Stimulated activated effector memory CD8-positive, alpha-beta T cell treated with anti-CD3 and anti-CD28 coated beads, Interleukin-12 subunit alpha, Interleukin-12 subunit beta, amount 100 ng/mL, for 72 hours (primary cell): Measurements from ENCODE around the gene KLHDC3.
"Not testable (repeated sequence)": the region's sequence is repeated elsewhere in the genome, so short reads cannot be mapped to it uniquely, and the experiment has no call there.

ENCODE experiments used
- ATAC-seq: fragments of 150-1000 bp; cut with Tn5 transposase; 2 replicates; pipeline ENCODE4 v1.10.0; 2021
- DNase-seq, 2 donors: peaks; one replicate each; pipeline ENCODE4 v3.0.0; 2021 to 2022; ENCODE audit warnings: low spot score in 2 of 2
- H3K27ac Mint-ChIP-seq: one replicate; pipeline ENCODE4 v1.8.0; 2022; ENCODE audit warnings: mild to moderate bottlenecking, mixed read lengths
- H3K36me3 Mint-ChIP-seq: one replicate; pipeline ENCODE4 v1.8.0; 2022; ENCODE audit warnings: mild to moderate bottlenecking, mixed read lengths
- H3K4me1 Mint-ChIP-seq: one replicate; pipeline ENCODE4 v1.8.0; 2022; ENCODE audit warnings: mixed read lengths
- H3K4me3 Mint-ChIP-seq: one replicate; pipeline ENCODE4 v1.8.0; 2022; ENCODE audit warnings: mild to moderate bottlenecking, mixed read lengths
- H3K9me3 Mint-ChIP-seq: one replicate; pipeline ENCODE4 v1.8.0; 2022; ENCODE audit warnings: mixed read lengths

KLHDC3 gene

DNA sequence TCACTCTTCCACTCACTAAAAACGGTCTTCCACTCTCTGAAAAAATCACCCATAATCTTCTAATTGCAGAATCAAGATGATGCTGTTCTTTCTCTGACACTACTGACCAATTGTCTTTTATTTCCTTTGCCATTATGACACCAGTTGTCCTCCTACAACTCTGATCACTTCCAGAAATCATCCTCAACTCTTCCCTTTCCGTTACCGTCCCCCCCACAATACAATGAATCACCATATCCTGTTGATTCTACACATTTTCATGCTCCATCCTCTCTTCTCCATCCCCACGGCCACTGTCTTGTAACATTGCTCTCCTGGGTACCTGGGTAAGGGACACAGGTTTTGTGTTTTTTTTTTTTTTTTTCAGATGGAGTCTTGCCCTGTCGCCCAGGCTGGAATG, 32.2 kb upstream of the KLHDC3 start:
- Mint-ChIP-seq H3K9me3 (no peaks in the 10 kb centered on the region), H3K4me1 (peaks cover 51% of the 10 kb centered on the region), H3K36me3 (peaks cover 35% of the 10 kb centered on the region), H3K27ac (peak overlapping the region; percentile 20), H3K4me3 (no peak overlapping the region)
- ATAC-seq (no peak), DNase-seq (no peak)

DNA sequence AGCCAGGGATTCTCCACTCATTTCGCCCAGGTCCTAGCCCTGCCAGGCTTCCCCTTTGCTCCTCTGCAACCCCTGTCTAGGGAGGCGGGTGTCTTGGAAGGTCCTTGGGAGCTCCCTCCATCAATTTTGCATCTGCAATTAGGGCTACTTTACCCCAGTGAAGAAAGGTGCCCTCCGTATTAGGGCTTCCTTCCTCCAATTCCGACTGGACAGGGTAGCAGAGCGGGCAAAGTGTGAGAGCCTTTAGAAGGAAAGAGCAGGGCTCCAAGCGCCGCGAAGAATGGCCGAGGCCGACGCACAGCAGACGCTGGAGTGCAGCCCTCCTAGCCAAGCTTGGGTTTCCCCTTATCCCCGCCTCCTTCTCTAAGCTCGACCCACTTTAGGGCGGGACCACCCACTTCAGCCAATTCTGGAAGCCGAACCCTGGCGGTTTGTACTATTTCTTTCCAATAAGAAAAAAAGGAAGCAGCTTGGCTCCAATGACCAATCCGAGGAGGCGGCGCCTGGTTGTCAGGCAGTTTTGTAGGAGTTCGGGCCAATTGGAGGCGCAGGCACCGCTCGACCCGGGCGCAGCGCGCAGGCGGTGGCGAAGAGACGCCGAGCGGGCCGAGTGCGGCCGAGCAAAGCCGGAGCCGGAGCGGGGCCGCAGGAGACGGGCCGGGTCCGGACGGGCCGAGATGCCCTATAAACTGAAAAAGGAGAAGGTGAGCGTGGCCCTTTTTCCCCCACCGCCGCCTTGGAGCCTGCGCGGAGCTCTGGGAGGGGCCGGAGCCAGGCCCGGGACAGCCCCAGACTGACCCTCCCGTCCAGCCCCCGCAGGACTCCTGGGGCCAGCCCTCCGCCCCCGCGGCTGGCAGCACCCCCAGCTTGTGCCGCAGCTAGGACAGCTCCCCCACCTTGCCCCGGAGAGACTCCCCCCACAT, 29.8 kb upstream of the KLHDC3 start, which contains the start of gene PPP2R5D:
Gene PPP2R5D, plus strand, starts transcription at position 570 of the 923 bp plus-strand sequence. Its CDS starts 108 bp downstream, at position 678.
- Mint-ChIP-seq H3K36me3 (peaks cover 17% of the 10 kb centered on the region), H3K4me3 (peak within 1 kb of the TSS; percentile 98), H3K4me1 (peaks cover 59% of the 10 kb centered on the region), H3K27ac (peak within 1 kb of the TSS; percentile 95), H3K9me3 (no peaks in the 10 kb centered on the region)
- DNase-seq (peak; percentile 78 to 96), ATAC-seq (peak; percentile 94)

DNA sequence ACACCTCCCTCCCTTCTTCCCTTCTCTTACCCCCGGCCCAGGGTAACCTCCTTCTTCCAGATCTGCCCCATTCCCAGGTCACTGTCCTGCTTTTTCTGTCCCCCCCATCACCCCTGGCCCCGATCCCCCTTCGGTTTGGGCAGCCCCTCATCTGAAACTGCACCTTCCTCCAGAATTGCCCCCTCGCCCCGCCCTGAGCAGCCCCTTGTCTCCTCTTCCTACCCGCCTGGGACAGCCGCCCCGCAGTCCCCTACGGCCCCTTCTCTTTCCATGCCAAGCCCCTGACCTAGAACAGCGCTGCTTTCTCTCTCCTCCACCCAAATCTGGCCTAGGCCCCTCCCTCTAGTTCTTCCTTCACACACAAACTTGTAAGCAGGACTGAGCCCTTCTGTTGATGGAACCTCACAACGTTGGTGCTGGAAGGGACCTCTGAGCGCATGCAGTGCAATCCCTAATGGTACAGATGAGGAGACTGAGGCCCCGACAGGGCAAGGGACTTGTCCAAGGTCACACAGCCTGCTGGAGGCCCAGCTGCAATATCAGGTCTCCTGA, 29.0 kb upstream of the KLHDC3 start:
- Mint-ChIP-seq H3K4me1 (peaks cover 51% of the 10 kb centered on the region), H3K36me3 (peaks cover 23% of the 10 kb centered on the region)
- peak; percentile 5 to 59 for DNase-seq

DNA sequence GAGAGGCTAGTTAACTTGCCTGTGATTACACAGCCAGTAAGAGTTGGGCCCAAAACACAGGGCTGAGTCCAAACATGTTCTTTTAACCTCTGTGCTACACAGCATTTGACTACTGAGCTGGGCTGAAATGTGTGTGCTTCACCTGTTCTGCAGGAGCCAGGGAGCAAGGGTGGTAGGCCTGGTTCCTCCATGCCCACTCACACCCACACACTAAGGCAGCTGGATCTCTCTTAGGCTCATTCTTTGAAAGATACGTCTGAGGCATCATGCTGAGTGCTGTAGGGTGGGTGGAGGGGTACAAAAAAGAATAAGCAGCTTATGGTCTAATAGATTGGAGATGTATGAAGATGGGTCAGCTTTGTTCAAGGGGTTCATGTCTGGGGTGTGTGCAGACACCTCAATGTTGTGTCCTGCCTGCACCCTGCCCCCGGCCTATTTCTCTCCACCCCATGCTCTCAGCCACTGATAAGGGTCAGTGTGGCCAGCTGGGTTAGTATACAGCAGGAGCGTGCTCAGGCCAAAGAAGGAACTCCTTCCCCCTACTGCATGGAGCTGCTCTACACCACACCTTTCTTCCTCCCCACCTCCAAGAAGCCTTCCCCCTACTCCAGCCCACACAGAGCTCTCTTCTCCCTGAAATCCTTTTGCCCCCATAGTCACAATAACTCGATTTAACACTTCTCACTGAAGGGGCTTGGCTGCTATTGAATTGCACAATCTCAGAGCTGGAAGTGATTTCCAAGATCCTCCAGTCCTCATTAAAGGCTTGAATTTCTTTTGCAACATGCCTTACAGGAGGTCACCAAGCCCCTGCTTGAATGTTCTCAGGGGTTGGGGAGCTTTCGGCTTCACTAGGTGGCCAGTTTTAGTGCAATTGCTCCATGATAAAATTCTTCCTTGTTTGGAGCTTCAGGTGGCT, 26.3 kb upstream of the KLHDC3 start:
- Mint-ChIP-seq H3K27ac (peak overlapping the region; percentile 95), H3K4me1 (peaks cover 50% of the 10 kb centered on the region), H3K9me3 (no peaks in the 10 kb centered on the region), H3K4me3 (no peak overlapping the region), H3K36me3 (peaks cover 43% of the 10 kb centered on the region)
- no peak for ATAC-seq
- no peak for DNase-seq

More for the DNA sequence above, 29.0 kb upstream of the KLHDC3 start:
- no peak for ATAC-seq
- peak overlapping the region; percentile 95 for H3K27ac Mint-ChIP-seq
- peak overlapping the region; percentile 98 for H3K4me3 Mint-ChIP-seq
- no peaks in the 10 kb centered on the region for H3K9me3 Mint-ChIP-seq

DNA sequence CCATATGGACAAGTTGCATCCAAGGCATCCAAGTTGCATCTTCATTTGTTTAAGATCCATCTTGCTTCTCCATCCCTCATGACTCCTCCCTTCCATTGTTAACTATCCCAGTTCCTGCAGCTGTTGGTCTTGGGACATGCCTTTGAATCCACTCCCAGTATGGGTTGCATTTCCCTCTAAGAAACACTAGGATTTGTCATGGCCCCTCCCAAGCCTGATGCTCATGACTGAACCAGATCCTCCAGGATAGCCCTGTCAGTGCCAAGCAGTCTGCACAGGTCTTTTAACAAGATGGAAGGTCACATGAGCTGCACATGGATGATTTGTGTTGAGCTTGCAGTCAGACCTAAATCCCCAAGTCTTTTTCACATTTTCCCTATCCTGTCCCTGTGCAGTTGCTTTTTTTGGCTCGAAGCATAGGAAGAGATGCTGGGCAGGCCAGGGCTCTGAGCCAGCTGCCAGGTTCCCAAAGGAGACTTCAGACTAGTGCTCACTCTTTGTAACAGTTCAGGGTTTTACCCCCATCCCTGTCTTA, 25.5 kb upstream of the KLHDC3 start:
- no peak for DNase-seq
- Mint-ChIP-seq H3K9me3 (no peaks in the 10 kb centered on the region), H3K4me1 (peaks cover 48% of the 10 kb centered on the region), H3K27ac (no peak overlapping the region), H3K36me3 (peaks cover 46% of the 10 kb centered on the region), H3K4me3 (no peak overlapping the region)
- no peak for ATAC-seq

DNA sequence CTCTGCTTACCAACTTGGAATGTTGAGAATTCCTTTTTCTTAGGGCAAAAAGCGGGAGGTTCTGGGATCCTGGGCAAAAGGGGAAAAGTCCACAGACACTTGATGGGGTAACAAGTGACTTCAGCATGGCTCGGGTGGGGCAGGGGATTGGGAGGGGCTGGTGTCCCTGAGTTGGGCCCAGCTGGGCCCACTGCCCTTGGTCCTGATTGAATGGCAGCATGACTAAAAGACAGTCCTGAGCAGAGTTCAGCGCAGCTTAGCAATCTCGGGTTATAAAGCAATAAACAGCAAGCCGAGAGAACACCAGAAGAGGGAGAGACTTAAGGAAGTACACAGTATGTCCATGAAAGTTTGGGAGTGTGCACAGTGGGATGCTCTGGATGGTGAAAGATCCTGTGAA, 24.1 kb upstream of the KLHDC3 start:
- H3K36me3 Mint-ChIP-seq = peaks cover 39% of the 10 kb centered on the region
- H3K27ac Mint-ChIP-seq = peak overlapping the region; percentile 60
- H3K4me3 Mint-ChIP-seq = no peak overlapping the region
- H3K9me3 Mint-ChIP-seq = no peaks in the 10 kb centered on the region
- DNase-seq = no peak
- no peak for ATAC-seq
- H3K4me1 Mint-ChIP-seq = peaks cover 40% of the 10 kb centered on the region

DNA sequence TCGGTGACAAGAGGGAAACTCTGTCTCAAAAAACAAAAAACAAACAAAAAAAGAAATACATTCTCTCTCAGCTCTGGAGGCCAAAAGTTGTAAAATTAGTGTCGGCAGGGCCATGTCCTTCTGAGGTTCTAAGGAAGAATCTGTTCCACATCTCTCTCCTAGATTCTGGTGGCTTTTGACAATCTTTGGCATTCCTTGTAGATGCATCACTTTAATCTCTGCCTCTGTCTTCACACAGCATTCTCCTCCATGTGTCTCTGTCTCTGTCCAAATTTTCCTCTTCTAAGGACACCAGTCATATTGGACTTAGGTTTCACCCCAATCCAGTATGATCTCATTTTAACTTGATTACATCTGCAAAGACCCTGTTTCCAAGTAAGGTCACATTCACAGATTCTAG, 20.6 kb upstream of the KLHDC3 start:
- Mint-ChIP-seq H3K4me3 (no peak overlapping the region), H3K9me3 (no peaks in the 10 kb centered on the region), H3K4me1 (peaks cover 6% of the 10 kb centered on the region), H3K36me3 (peaks cover 35% of the 10 kb centered on the region), H3K27ac (peak overlapping the region; percentile 20)
- ATAC-seq (no peak), DNase-seq (no peak)

DNA sequence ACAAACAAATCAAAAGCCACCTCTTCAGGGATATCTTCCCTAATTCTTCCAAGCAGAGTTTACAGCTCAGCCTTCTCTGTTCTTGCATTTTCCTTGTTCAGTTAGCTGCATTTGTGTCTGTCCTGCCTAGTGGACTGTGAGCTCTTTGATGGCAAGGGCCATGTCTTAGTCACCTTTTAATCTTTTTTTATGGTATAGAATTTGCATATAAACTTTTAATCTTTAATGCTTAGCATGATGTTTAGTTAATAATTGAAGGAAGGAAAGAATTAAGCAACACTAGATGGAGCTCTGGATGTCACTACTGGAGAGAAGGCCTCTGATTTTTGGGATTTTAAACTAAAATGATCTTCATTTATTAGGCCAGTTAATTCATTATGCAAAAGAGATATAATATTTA, 17.5 kb upstream of the KLHDC3 start:
- DNase-seq = no peak
- Mint-ChIP-seq H3K4me1 (no peaks in the 10 kb centered on the region), H3K9me3 (no peaks in the 10 kb centered on the region), H3K4me3 (no peak overlapping the region), H3K27ac (no peak overlapping the region), H3K36me3 (peaks cover 11% of the 10 kb centered on the region)
- no peak for ATAC-seq

DNA sequence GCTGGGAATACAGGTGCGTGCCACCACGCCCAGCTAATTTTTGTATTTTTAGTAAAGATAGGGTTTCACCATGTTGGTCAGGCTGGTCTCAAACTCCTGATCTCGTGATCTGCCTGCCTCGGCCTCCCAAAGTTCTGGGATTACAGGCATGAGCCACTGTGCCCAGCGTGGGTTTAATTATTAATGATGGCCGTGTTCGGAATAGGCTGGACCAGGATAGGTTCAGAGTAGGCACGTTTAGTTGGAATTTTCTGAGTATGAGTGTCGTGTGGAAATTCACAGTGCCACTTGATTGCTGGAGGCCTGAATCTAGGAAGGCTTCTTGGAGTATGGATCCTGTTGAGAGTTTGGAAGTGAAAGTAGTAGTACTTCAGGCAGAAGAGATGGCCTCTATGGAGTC, 15.8 kb upstream of the KLHDC3 start:
- not testable (repeated sequence) for H3K9me3 Mint-ChIP-seq, H3K27ac Mint-ChIP-seq, H3K4me3 Mint-ChIP-seq, ATAC-seq, H3K4me1 Mint-ChIP-seq, DNase-seq
- H3K36me3 Mint-ChIP-seq = peaks cover 11% of the 10 kb centered on the region

DNA sequence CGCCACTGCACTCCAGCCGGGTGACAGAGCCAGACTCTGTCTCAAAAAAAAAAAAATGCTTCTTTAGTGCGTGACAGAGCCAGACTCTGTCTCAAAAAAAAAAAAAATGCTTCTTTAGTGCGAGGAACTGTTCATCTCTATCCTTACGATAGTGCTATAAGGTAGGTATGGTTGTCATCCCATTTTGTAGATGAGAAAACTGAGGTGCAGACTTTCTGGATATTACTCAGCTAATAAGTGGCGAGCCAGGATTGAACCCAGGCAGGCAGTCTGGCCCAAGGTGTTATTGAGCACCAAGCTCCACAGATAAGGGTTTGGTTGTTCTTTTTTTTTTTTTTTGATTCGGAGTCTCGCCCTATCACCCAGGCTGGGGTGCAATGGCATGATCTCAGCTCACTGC, 12.2 kb upstream of the KLHDC3 start:
- H3K36me3 Mint-ChIP-seq = peaks cover 38% of the 10 kb centered on the region
- DNase-seq (no peak), ATAC-seq (no peak)
- no peaks in the 10 kb centered on the region for H3K9me3 Mint-ChIP-seq
- no peak overlapping the region for H3K4me3 Mint-ChIP-seq
- H3K4me1 Mint-ChIP-seq = no peaks in the 10 kb centered on the region
- no peak overlapping the region for H3K27ac Mint-ChIP-seq

DNA sequence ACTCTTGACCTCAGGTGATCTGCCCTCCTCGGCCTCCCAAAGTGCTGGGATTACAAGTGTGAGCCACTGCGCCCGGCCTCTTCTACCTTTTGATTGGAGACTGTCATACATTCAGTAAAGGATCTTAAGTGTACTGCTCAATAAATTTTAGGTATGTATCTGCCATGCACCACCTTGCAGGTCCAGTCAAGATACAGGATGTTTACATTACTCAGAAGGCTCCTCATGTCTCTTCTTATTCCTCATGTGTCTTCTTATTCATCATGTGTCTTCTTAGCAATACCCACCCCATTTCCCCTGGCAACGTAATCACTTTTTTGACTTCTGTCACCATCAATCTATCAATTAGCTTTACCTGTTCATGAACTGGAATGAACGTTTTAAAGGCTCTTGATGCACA, 8.2 kb upstream of the KLHDC3 start:
- Mint-ChIP-seq H3K4me3 (no peak overlapping the region), H3K9me3 (no peaks in the 10 kb centered on the region), H3K36me3 (peaks cover 75% of the 10 kb centered on the region), H3K4me1 (no peaks in the 10 kb centered on the region), H3K27ac (no peak overlapping the region)
- DNase-seq (no peak), ATAC-seq (no peak)

DNA sequence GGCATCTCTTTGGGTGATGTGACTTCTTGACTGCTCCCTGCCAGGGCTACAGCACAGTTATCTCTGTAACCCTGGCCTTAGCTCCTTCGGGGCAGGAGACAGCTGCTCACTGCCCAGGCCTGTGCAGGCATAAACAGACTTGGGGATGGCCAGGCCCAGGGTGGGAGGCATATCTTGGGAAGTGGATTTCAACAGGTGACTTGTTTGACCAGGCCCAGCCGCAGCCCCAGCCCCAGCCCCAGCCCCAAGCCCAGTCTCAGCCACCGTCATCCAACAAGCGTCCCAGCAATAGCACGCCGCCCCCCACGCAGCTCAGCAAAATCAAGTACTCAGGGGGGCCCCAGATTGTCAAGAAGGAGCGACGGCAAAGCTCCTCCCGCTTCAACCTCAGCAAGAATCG, 7.8 kb upstream of the KLHDC3 start:
- Mint-ChIP-seq H3K9me3 (no peaks in the 10 kb centered on the region), H3K4me3 (no peak overlapping the region), H3K36me3 (peaks cover 79% of the 10 kb centered on the region), H3K27ac (no peak overlapping the region), H3K4me1 (peaks cover under 1% of the 10 kb centered on the region)
- DNase-seq (no peak), ATAC-seq (no peak)

DNA sequence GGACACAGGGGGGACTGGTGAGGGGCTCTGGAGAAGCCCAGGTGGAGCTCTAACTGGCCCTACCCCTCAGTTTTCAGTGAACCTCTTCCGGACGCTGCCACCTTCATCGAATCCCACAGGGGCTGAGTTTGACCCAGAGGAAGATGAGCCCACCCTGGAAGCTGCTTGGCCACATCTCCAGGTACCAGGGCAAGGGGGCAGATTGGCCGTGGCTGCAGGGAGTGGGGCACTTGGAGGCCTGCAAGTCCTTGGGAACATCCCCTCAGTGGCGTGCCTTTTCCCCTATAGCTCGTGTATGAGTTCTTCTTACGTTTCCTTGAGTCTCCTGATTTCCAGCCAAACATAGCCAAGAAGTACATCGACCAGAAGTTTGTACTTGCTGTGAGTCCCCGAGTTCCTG, 6.9 kb upstream of the KLHDC3 start:
- peak overlapping the region; percentile 58 for H3K27ac Mint-ChIP-seq
- H3K9me3 Mint-ChIP-seq = no peaks in the 10 kb centered on the region
- H3K4me1 Mint-ChIP-seq = peaks cover 10% of the 10 kb centered on the region
- peaks cover 87% of the 10 kb centered on the region for H3K36me3 Mint-ChIP-seq
- DNase-seq (no peak), ATAC-seq (no peak)
- H3K4me3 Mint-ChIP-seq = no peak overlapping the region

DNA sequence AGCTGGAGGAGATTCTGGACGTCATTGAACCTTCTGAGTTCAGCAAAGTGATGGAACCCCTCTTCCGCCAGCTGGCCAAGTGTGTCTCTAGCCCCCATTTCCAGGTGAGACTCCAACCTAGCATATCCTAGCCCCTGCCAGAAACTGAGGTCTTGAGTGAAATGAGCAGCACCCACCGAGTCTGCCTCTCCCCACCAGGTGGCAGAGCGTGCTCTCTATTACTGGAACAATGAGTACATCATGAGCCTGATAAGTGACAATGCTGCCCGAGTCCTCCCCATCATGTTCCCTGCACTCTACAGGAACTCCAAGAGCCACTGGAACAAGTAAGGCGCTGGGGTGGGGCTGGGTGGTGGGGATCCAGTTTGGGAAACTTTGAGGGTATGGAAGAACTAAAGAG, 4.9 kb upstream of the KLHDC3 start:
- no peak for ATAC-seq
- no peak for DNase-seq
- H3K36me3 Mint-ChIP-seq = peaks cover 97% of the 10 kb centered on the region
- H3K9me3 Mint-ChIP-seq = no peaks in the 10 kb centered on the region
- no peak overlapping the region for H3K4me3 Mint-ChIP-seq
- peak overlapping the region; percentile 58 for H3K27ac Mint-ChIP-seq
- peaks cover 27% of the 10 kb centered on the region for H3K4me1 Mint-ChIP-seq

DNA sequence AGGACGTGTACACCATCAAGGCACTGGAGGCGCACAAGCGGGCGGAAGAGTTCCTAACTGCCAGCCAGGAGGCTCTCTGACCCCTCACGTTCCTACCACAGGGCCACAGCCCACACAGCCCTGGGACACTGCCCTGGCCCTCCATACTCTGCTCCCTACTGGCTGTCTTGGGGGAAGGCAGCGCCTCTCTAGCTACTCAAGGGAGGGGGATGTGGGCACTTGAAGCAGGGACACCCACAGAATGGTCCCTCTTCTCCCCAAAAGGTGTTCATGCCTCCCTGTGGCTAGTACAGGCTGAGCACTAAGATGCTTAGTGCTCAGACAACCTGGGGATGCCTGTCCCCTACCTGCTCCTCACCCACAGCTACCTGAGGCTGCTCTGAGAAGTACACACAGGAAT, 2.8 kb upstream of the KLHDC3 start:
- Mint-ChIP-seq H3K36me3 (peaks cover 82% of the 10 kb centered on the region), H3K27ac (peak overlapping the region; percentile 98), H3K9me3 (no peaks in the 10 kb centered on the region), H3K4me1 (peaks cover 41% of the 10 kb centered on the region), H3K4me3 (no peak overlapping the region)
- ATAC-seq (no peak), DNase-seq (no peak)
